ENCODE results near the gene KIF1A.

KIF1A gene

DNA sequence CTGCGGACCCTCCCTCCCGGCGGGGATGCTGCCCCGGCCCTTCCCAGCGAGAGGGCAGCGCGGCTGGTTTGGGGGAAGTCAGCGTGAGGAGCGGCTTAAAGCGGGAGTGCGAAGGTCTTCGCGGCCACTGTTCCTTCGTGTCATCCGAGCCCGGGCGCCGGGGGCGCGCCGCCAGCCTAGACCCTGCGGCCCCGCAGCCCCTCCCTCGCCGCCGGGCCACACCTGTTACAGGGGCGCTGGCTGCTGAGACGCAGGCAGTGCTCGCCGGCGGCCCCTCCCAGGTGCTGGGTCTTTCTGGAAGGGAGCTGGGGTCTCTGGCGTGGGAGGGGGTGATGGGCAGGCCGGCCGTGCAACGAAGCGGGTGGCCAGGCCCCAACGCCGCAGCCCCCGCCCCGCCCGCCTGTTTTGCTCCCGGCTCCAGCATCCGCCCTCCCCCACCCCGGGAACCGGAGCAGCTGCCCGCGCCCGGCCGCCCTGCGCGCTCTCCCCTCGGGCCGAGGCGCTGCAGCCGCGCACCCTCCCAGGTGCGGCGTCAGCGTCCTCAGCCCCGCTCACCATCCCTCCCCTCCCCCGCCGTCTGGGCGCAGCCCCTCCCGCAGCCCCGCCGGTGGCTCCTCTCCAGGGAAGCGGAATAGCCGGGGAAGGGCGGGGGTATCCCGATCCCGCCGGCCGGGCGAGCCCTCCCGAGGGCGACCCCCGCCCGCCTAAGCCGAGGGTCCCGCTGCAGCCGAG lies 727 bp downstream of the KIF1A start:
- no peak for DNase-seq (ENCODE audit: low read depth, low spot score)

DNA sequence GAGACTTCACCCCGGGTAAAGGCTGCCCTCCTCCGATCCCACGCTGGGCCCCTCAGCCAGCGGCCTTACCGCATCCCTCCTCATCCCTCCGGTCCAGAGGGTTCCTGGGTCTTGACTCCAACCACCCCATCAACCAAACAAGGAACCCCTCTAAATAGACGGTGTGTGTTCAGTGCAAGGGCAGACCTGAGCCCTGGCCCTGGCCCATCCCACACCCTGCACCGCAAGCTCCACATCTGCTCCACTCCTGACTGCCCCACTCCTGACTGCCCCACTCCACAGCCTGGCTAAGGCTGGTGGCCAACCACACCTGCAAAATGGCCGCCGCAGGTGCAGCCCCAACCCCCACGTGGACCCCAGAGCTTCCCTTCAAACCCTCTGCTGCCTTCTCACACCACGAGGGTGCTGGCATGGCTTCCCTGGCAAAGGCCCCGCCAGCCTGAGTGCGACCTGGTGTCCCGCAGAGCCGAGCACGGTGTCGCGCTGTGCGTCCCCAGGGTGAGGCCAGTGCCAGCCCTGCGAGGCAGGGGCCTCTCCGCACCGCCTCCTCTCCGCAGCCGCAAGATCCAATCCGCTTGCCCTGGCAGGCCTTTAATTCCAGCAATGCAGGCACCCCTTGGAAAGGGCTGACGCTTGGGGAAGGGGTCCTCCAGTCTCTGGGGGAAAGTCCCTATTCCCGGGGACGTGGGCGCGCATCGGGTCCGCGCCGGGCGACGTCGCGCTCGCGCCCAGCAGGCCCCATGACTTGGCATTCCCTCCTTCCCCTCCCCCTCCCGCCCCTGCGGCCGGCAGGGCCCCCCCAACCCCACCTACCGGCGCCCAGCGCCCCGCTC lies 1.5 kb downstream of the KIF1A start:
- no peak for DNase-seq (ENCODE audit: low read depth, low spot score)

DNA sequence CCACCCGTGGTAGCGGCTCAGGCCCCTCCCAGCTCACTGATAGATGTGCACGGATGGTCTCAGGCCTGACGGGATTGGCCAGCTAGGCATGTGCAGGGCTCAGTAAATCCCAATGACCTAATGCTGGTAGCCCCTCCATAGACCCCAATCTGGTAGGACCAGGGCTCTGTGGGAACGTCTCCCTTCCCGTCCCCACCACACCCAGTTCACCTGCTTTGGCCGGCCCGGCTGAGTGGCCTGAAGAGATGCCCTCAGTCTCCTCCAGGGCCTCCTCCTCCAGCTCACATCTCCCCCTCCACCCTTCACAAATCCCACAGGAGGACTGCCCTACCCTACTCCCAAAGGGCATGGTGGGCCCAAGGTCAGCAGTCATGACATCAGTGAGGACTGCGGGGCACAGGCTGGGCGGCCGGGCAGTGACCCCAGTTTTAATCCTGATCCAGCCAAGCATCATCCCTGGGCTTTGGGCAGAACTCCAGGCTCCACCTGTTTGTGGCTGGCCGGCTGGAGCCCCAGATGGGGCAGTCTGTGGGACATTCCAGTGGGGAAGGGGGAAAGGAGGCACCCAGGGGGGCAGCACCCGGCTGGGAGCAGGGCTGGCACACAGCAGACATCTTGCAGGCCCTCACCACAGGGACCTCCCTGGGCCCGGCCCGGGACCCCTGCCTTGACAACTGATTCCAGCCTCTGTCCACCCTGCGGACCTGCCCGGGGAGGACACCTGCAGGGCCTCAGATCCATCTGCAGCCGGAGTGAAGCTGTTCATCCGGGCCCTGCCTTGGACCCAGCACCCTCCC lies 2.3 kb downstream of the KIF1A start:
- DNase-seq (ENCODE audit: low read depth, low spot score): no peak

- no peak for DNase-seq (ENCODE audit: low read depth, low spot score)
Observed at GRCh38 chr2:240816584-240817495, 3.2 kb downstream of the KIF1A start.

DNA sequence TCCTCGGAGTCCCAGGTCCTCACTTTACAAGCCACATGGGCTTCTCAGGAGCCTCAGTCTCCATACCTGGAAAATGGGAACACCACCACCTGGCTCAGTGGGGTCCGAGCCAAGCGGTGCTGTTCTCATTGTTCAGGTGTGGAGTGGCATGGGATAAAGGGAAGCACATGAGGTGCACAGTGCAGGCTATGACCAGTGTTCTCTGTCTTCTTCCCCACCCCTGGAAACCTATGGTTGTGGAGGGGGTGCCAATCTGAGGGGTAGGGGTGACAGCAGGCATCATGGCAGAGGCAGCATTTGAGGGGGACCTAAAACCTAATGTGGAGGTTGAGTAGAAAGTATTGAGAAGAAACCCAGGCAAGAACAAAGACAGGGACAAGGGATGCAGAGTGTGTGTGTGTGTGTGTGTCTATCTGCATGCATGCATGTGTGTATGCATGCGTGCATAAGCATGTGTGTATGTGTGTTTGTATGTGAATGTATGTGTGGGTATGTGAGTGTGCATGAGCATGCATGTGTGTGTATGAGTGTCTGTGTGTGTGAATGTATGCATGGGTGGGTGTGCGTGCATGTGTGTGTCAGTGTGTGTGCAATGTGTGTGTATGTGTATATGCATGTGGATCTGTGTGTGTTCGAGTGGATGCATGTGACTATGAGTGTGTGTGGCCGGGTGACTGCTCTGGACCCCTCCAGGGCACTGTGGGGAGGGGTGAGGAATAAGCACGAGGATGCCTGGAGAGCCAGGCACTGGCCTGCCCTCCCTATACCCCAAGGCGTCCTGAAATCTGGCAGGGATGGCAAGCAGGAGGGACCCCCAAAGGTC lies 4.0 kb downstream of the KIF1A start:
- DNase-seq (ENCODE audit: low read depth, low spot score): no peak

DNA sequence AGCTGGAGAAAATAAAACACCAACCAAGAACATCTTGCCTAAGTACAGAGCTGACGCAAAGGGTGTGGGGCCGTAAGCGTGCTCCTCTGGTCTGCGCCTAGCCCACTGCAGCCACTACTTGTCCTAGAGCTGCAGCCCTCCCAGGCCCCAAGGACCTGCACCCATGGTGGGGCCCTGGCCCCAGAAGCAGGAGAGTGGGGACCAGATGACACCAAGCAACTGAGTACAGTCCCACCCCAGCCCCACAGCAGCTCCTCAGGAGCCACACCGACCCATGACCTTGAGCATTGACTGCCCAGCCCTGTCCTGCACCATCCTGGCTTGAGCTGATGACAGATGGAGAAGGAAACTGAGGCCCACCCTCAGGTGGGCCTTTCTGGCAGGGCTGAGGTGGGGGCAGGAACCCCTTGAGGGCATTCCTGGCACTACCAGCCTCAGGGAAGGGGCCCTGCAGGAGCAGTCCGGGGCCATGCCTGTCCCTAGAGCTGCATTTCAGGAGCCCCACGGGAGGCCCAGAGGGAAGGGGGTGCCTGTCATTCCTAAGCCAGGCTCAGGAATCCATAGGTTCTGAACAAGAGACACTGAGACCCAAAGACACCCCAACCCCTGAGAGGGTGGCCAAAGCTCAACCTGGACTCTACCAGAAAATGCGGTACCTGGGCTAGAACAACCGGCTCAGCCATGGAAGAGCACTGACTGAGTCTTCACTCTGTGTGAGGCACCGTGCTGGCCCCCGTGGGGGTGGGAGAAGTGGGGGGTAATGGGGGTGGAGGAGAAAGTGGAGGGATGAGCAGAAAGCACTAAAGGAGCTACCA lies 4.9 kb downstream of the KIF1A start:
- no peak for DNase-seq (ENCODE audit: low read depth, low spot score)

DNA sequence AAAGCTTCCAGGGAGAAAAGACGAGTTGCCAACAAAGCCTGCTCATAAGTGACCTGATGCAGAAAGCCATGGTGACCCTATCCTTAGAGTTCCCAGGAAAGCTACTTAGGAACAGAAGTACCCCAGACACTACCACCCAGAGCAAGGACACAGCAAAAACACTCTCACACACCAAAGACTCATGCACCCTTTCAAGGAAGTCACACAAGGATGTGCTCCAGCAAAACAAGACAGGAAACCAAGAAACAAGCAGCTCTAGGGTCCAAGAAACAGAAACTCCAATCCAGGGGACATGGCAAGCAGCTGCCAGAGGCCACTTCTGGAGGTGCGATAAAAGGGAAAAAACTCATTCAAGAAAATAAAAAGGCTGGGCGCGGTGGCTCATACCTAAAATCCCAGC lies 5.7 kb downstream of the KIF1A start:
- no peak for DNase-seq (ENCODE audit: low read depth, low spot score)

DNA sequence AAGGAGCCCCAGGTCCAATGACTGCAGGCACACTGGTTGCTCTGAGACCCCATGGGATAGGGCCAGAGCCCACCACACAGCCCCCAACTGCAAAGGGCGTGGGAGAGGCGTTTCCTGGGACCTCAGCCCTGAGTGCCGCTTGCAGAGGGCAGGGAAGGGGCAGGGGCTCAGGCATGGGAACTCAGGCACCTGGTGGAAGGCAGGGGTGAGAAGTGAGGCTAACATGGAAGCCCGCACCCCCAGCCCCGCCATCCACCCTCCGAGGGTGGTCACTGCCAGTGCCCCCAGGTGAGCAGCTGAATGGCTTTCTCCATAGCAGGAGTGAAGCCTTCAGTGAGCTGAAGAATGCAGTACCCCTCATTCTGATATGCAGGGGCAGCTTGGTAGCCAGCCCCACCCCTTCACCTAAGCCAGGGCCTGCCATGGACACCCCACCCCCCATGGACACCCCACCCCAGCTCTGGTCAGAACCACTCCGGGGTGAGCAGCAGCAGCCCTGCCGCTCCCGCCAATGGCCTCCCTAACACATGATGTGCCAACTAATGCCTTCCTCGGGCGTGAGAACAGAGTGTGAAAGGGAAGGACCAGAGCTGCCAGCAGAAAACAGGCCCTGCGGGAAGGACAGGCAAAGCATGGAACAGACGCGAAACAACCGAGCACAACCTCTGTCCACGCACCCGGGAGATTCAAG lies 6.6 kb downstream of the KIF1A start:
- DNase-seq (ENCODE audit: low read depth, low spot score): no peak

- DNase-seq (ENCODE audit: low read depth, low spot score): no peak
Observed at GRCh38 chr2:240812721-240813120, 7.3 kb downstream of the KIF1A start.

DNA sequence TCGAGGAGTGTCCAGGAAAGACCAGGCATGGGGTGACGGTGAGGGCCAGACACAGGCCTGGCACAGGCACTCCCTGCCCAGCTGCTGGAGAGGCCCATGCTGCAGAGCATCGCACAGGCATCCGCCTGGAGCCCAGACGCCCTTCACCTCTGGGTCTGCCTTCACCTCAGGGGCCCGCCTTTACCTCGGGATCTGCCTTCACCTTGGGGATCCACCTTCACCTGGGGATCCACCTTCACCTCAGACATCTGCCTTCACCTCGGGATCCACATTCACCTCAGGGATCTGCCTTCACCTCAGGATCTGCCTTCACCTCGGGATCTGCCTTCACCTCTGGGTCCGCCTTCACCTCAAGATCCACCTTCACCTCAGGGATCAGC lies 7.7 kb downstream of the KIF1A start:
- no peak for DNase-seq (ENCODE audit: low read depth, low spot score)

DNA sequence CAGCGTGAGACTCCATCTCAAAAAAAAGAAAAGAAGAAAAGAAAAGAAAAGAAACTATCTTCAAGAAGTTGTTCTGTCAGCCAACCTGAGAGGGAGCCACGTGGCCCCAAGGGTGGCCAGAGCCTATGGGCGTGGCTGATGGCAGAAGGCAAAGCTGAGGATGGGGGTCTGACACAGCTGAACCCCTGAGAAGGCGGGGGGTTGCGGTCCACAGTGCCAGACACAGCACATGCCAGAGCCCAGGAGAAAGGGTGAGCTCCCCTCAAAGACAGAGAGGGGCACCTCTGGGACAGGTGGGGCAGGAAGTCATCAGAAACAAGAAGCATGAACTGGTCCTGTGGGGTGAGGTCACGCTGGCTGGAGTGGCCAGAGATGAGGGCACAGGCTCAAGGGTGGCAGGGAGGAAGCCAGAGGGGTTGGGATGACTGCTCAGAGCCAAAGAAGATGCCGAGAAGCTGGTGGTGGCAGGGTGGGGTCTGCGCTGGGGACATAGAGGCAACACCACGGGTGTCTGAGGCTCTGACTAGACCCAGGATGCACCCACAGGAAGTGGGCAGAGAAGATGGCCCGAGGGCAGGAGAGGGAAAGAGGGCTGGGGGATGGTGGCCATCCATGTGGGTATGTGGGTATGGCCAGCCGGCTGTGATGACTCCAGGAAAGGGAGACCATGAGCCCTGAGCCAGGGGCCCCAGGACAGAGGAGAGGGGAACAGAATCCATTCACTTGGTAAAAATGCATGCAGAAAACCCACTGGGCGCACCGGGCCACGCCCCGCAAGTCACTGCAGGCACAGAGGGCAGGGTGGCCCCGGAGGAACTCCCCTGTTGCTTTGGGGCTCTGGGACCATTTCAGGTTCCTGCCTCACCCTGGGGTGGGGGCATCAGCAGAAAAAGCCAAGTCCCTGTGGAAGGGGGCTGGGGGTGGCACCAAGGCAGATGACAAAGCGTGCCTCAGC lies 8.4 kb downstream of the KIF1A start:
- DNase-seq (ENCODE audit: low read depth, low spot score): no peak

GRCh38 chr2:240810621-240811020 lies 9.4 kb downstream of the KIF1A start:
- no peak for DNase-seq (ENCODE audit: low read depth, low spot score)

DNA sequence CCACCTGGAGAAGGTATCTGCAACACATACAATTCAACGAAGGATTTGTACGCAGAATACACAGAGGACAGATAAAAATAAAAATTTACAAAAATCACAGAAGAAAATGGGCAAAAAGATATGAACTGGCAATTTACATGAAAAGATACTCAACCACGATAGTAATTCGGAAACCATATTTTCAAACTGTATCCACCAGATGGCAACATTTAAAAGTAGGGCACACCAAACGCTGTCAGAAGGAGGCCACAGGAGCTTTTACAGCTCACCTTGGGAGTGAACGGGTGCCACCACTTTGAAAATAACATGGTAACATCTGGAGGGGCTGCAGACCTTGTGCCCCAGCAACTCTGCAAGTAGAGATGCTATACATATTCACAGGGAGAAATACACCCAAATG lies 9.8 kb downstream of the KIF1A start:
- no peak for DNase-seq (ENCODE audit: low read depth, low spot score)

GRCh38 chr2:240809276-240809675 lies 10.7 kb downstream of the KIF1A start:
- no peak for DNase-seq (ENCODE audit: low read depth, low spot score)

GRCh38 chr2:240806459-240806858 lies 13.6 kb downstream of the KIF1A start:
- DNase-seq (ENCODE audit: low read depth, low spot score): no peak

DNA sequence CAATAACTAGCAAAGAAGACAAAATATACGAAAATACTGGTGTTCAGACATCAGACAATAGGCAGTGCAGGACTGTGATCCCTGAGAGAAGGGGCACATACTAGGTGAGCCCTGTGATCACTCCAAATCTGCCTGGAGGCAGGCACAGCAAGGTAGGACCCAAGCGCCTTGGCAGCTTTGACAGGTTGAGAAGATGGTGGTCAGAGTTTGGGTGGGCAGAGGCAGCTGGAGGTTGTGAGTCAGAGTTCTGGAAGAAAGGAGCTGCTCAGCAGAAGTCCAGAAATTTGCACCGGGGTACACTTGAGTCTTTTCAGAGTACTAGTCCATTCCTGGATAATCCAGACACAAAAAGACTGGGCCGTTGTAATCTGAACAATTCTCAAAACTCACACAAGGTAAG lies 14.0 kb downstream of the KIF1A start:
- DNase-seq (ENCODE audit: low read depth, low spot score): no peak

DNA sequence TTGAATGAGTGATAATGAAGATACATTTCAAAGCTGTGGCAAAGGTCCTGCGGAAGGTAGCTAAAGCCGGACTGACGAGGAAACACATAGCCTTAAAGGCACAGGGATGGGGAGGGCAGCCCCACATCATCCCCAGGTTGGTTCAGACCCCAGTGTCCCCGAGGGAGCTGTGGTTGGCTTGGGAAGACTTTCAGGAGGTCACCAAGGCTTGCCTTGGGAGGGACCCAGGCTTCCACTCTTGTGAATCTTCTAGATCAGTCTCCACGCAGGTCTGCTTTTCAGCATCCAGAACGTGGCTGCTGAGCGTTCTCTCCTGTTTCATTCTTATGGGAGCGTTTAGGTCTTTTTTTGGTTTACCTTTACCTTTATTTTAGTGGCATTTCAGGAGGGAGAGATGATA lies 16.8 kb downstream of the KIF1A start:
- no peak for DNase-seq (ENCODE audit: low read depth, low spot score)
